Measurements from ENCODE around the gene GCH1. TPM values are rescaled to one million over a fixed set of nuclear protein-coding genes. Genes with fewer than 3 reads are reported as not detected.
A peak's percentile ranks its signal among the peaks of the same experiment; 100 is the strongest.

The GCH1 gene
- total RNA-seq, 1 donor from 2014 or later, result 9.0 TPM

DNA sequence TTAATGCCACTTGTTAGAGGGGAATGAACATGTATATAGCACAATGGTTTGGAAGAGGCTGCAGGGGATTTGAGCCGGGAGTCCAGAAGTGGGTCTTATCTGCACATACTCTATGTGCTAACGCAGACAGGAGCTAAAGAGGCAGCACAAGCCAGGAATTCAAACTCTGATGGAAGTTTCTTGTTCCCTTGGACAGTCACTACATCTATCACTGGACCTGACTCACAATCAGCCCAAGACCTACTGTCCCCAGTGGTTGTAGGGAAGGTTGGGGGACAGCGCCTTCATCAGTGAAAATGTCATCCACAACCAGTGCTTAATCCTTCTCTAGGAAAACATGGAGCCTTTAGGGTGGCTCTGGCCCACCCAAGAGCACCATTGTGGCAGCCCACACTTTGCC is 107.8 kb downstream of the GCH1 start:
- H3K36me3 ChIP-seq, result no peaks in the 10 kb centered on the region
- Mint-ChIP-seq H3K9me3 (peaks cover 11% of the 10 kb centered on the region), H3K4me1 (peaks cover 32% of the 10 kb centered on the region), H3K27ac (peak overlapping the region; percentile 2), H3K4me3 (no peak overlapping the region), H3K27me3 (ENCODE audit: insufficient read depth, low read depth) (peaks cover 7% of the 10 kb centered on the region), H3K36me3 (peaks cover 4% of the 10 kb centered on the region)
- no peaks in the 10 kb centered on the region for H3K27me3 ChIP-seq
- H4K20me1 ChIP-seq (ENCODE audit: low read depth), result no peaks in the 10 kb centered on the region
- DNase-seq (ENCODE audit: low spot score), result no peak
- H3K79me2 ChIP-seq (ENCODE audit: low read depth), result no peaks in the 10 kb centered on the region
- no peak overlapping the region for H3K27ac ChIP-seq
- H3F3A ChIP-seq (ENCODE audit: low read depth), result peaks cover 11% of the 10 kb centered on the region
- H3K4me1 ChIP-seq, result peaks cover 23% of the 10 kb centered on the region
- no peak overlapping the region for H3K4me2 ChIP-seq
- TF ChIP-seq EZH2phosphoT487 (IDR thresholded peaks at IDR 0.05) (no peak), EZH2 (IDR thresholded peaks at IDR 0.05) (no peak)
- TF ChIP-seq, protein P1, sequence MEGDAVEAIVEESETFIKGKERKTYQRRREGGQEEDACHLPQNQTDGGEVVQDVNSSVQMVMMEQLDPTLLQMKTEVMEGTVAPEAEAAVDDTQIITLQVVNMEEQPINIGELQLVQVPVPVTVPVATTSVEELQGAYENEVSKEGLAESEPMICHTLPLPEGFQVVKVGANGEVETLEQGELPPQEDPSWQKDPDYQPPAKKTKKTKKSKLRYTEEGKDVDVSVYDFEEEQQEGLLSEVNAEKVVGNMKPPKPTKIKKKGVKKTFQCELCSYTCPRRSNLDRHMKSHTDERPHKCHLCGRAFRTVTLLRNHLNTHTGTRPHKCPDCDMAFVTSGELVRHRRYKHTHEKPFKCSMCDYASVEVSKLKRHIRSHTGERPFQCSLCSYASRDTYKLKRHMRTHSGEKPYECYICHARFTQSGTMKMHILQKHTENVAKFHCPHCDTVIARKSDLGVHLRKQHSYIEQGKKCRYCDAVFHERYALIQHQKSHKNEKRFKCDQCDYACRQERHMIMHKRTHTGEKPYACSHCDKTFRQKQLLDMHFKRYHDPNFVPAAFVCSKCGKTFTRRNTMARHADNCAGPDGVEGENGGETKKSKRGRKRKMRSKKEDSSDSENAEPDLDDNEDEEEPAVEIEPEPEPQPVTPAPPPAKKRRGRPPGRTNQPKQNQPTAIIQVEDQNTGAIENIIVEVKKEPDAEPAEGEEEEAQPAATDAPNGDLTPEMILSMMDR (IDR thresholded peaks at IDR 0.05), result no peak
- H3K9ac ChIP-seq, result no peak overlapping the region
- H3K4me3 ChIP-seq, result no peak overlapping the region
- H3K9me3 ChIP-seq (ENCODE audit: low read depth), result no peaks in the 10 kb centered on the region
- no peak overlapping the region for H2AFZ ChIP-seq (replicated peaks)

DNA sequence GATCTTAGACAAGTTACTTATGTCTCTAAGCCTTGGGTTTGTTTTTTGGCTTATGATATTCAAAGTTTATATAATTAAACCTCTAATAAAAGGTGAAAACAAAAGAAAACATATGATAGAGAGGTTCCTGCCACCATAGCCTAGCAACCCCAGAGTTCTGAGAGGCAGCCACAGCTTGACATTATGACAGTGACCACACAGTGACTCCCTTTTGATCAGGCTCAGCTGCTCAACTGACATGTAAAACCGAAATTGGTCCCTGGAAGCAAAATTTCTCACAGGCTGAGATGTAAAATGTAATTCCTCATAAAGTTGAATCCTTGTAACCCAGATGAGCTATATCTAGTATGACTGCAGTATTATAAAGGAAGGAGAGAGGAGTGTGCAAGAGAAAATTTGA is 108.5 kb downstream of the GCH1 start:
- TF ChIP-seq, protein P1 (IDR thresholded peaks at IDR 0.05), result no peak
- TF ChIP-seq EZH2phosphoT487 (IDR thresholded peaks at IDR 0.05), result no peak
- TF ChIP-seq EZH2 (IDR thresholded peaks at IDR 0.05), result no peak
- H2AFZ ChIP-seq (replicated peaks), result no peak overlapping the region
- H3K27ac ChIP-seq, result no peak overlapping the region
- H3K4me3 ChIP-seq, result no peak overlapping the region
- H3K4me2 ChIP-seq, result no peak overlapping the region
- no peak overlapping the region for H3K9ac ChIP-seq
- H3K4me3 Mint-ChIP-seq, result no peak overlapping the region
- peaks cover 6% of the 10 kb centered on the region for H3K36me3 Mint-ChIP-seq
- H3K27me3 Mint-ChIP-seq (ENCODE audit: insufficient read depth, low read depth), result peaks cover 5% of the 10 kb centered on the region
- no peaks in the 10 kb centered on the region for H4K20me1 ChIP-seq (ENCODE audit: low read depth)
- peaks cover 23% of the 10 kb centered on the region for H3K4me1 ChIP-seq
- H3K4me1 Mint-ChIP-seq, result peaks cover 32% of the 10 kb centered on the region
- no peak for DNase-seq (ENCODE audit: low spot score)
- H3K36me3 ChIP-seq, result no peaks in the 10 kb centered on the region
- H3K9me3 Mint-ChIP-seq, result peaks cover 11% of the 10 kb centered on the region
- H3K79me2 ChIP-seq (ENCODE audit: low read depth), result no peaks in the 10 kb centered on the region
- peak overlapping the region; percentile 2 for H3K27ac Mint-ChIP-seq
- H3K9me3 ChIP-seq (ENCODE audit: low read depth), result no peaks in the 10 kb centered on the region
- H3K27me3 ChIP-seq, result no peaks in the 10 kb centered on the region
- peaks cover 11% of the 10 kb centered on the region for H3F3A ChIP-seq (ENCODE audit: low read depth)

- Histone ChIP-seq H3K79me2 (ENCODE audit: low read depth) (no peaks in the 10 kb centered on the region), H3K9ac (no peak overlapping the region), H3K27ac (no peak overlapping the region), H3K4me3 (no peak overlapping the region), H4K20me1 (ENCODE audit: low read depth) (no peaks in the 10 kb centered on the region), H3K9me3 (ENCODE audit: low read depth) (no peaks in the 10 kb centered on the region), H3K4me2 (peak overlapping the region; percentile 12), H3K27me3 (no peaks in the 10 kb centered on the region), H2AFZ (replicated peaks) (peak overlapping the region; percentile 55), H3K36me3 (no peaks in the 10 kb centered on the region), H3F3A (ENCODE audit: low read depth) (peaks cover 11% of the 10 kb centered on the region), H3K4me1 (peaks cover 15% of the 10 kb centered on the region)
- Mint-ChIP-seq H3K9me3 (peaks cover 9% of the 10 kb centered on the region), H3K4me3 (no peak overlapping the region), H3K27me3 (ENCODE audit: insufficient read depth, low read depth) (peaks cover 5% of the 10 kb centered on the region), H3K36me3 (peaks cover 10% of the 10 kb centered on the region), H3K27ac (no peak overlapping the region), H3K4me1 (peaks cover 22% of the 10 kb centered on the region)
- DNase-seq (ENCODE audit: low spot score), result peak; percentile 15
- TF ChIP-seq EZH2phosphoT487 (IDR thresholded peaks at IDR 0.05), result no peak
- TF ChIP-seq, protein P1 (IDR thresholded peaks at IDR 0.05), result no peak
These were observed 110.3 kb downstream of the GCH1 start for GRCh38 chr14:54792288-54792687.

Small RNA genes lying within 50 kb of the gene (microRNA-seq; reads per million reads assigned to microRNA genes)
- gene MIR4308, result not detected

Small RNA genes lying within 50 kb of the gene (small RNA-seq; reads per million reads assigned to genes)
- gene MIR4308, result not detected
- gene RNU6ATAC9P, result not detected

Other genes starting within 250 kb of the GCH1 start
- 62.3 and 82.0 TPM in 2 replicates for gene WDHD1, start 124.3 kb upstream of the GCH1 start, total RNA-seq (ENCODE audit: low replicate concordance)
- 19.9 and 32.6 TPM in 2 replicates for gene SOCS4, start 124.4 kb upstream of the GCH1 start, total RNA-seq (ENCODE audit: low replicate concordance)
- 72.6 and 125 TPM in 2 replicates for gene MAPK1IP1L, start 148.8 kb upstream of the GCH1 start, total RNA-seq (ENCODE audit: low replicate concordance)
- 0.99 TPM in 1 of 2 replicates, not detected in the other for gene LGALS3, start 226.4 kb upstream of the GCH1 start, total RNA-seq (ENCODE audit: low replicate concordance)